GM20000 (cell line): Measurements from ENCODE around the gene CCDC88C.
A peak's percentile ranks its signal among the peaks of the same experiment; 100 is the strongest.
"Not testable (repeated sequence)": the region's sequence is repeated elsewhere in the genome, so short reads cannot be mapped to it uniquely, and the experiment has no call there.

Source experiments
- DNase-seq: peaks from one replicate; pipeline ENCODE4 v3.0.0; 2012; ENCODE audit warnings: low spot score
- CTCF ChIP-seq: IDR thresholded peaks from 2 replicates; pipeline ENCODE4 v1.5.1; 2012; ENCODE audit warnings: mild to moderate bottlenecking, control low read depth; ENCODE audit errors: extremely low read depth, missing control alignments

CCDC88C gene

GRCh38 chr14:91249841-91250616, 167.6 kb downstream of the CCDC88C start:
- peak; percentile 85 for DNase-seq
- TF ChIP-seq CTCF, result no peak

GRCh38 chr14:91246051-91246852, 171.4 kb downstream of the CCDC88C start:
- no peak for DNase-seq

GRCh38 chr14:91245616-91246015, 172.0 kb downstream of the CCDC88C start:
- DNase-seq, result not testable (repeated sequence)

More at GRCh38 chr14:91246051-91246852, 171.4 kb downstream of the CCDC88C start:
- no peak for TF ChIP-seq CTCF

GRCh38 chr14:91245029-91245428, 172.6 kb downstream of the CCDC88C start:
- no peak for DNase-seq
- TF ChIP-seq CTCF, result no peak

GRCh38 chr14:91244501-91244901, 173.1 kb downstream of the CCDC88C start, which contains the start of gene GPR68:
Gene GPR68, minus strand, starts transcription at chr14:91244704. Its CDS starts 9,654 bp downstream, at chr14:91235050.
- no peak for DNase-seq
- TF ChIP-seq CTCF, result no peak

GRCh38 chr14:91243074-91243471, 174.5 kb downstream of the CCDC88C start:
- DNase-seq, result no peak
- no peak for TF ChIP-seq CTCF

- no peak for DNase-seq
- TF ChIP-seq CTCF, result no peak
These were observed 175.0 kb downstream of the CCDC88C start for GRCh38 chr14:91242635-91243034.

- DNase-seq, result peak; percentile 60
- TF ChIP-seq CTCF, result no peak
These were observed 175.8 kb downstream of the CCDC88C start for GRCh38 chr14:91241863-91242262.
